Natural killer cell (primary cell): ENCODE results near the gene METTL16. TPM values are rescaled to one million over a fixed set of nuclear protein-coding genes. Genes with fewer than 3 reads are reported as not detected.

Source experiments
- ATAC-seq, 3 donors: fragments of 150-1000 bp in 2 of 3; fragments of 200-7000 bp in 1 of 3; cut with Tn5 transposase; 1 replicate in 1 of 3; 2 replicates in 2 of 3; pipeline ENCODE4 v1.10.0; 2021; ENCODE audit warnings: mild to moderate bottlenecking in 2 of 3, moderate library complexity in 2 of 3
- DNase-seq, 2 donors: peaks; one replicate each; pipeline versions ENCODE4 v3.0.0 to v3.0.0-alpha.2; 2013 to 2021; ENCODE audit warnings: mixed read lengths in 1 of 2
- H3K27ac ChIP-seq: one replicate; pipeline ENCODE4 v1.5.1; 2013; ENCODE audit warnings: mild to moderate bottlenecking, low read length
- H3K27me3 ChIP-seq: one replicate; pipeline ENCODE4 v1.6.1; 2013; ENCODE audit warnings: low read length; ENCODE audit not compliant: control insufficient read depth, insufficient read depth
- H3K36me3 ChIP-seq: one replicate; pipeline ENCODE4 v1.6.1; 2013; ENCODE audit warnings: low read length; ENCODE audit not compliant: control insufficient read depth, insufficient read depth
- H3K4me1 ChIP-seq: one replicate; pipeline ENCODE4 v1.6.1; 2013; ENCODE audit warnings: low read length; ENCODE audit not compliant: control insufficient read depth, insufficient read depth
- H3K4me3 ChIP-seq: one replicate; pipeline ENCODE4 v1.5.1; 2013; ENCODE audit warnings: low read length
- H3K9me3 ChIP-seq: one replicate; pipeline ENCODE4 v1.6.1; 2013; ENCODE audit warnings: low read length; ENCODE audit not compliant: control insufficient read depth, insufficient read depth
- H3K27ac Mint-ChIP-seq, 2 donors: one replicate each; pipeline ENCODE4 v1.8.0; 2022; ENCODE audit warnings: mild to moderate bottlenecking in 2 of 2, mixed read lengths in 2 of 2, moderate library complexity in 1 of 2
- H3K27me3 Mint-ChIP-seq, 2 donors: one replicate each; pipeline ENCODE4 v1.8.0; 2022; ENCODE audit warnings: low read depth in 2 of 2, mixed read lengths in 2 of 2
- H3K36me3 Mint-ChIP-seq: one replicate; pipeline ENCODE4 v1.8.0; 2022; ENCODE audit warnings: mixed read lengths
- H3K4me1 Mint-ChIP-seq, 2 donors: one replicate each; pipeline ENCODE4 v1.8.0; 2022; ENCODE audit warnings: mixed read lengths in 2 of 2
- H3K4me3 Mint-ChIP-seq: one replicate; pipeline ENCODE4 v1.8.0; 2022; ENCODE audit warnings: mild to moderate bottlenecking, moderate library complexity, mixed read lengths
- H3K9me3 Mint-ChIP-seq, 2 donors: one replicate each; pipeline ENCODE4 v1.8.0; 2022; ENCODE audit warnings: mixed read lengths in 2 of 2
- WGBS: methylation state at CpG from one replicate; pipeline ENCODE4 v1.1.7; 2013; ENCODE audit warnings: missing lambda C conversion rate; ENCODE audit not compliant: insufficient coverage; 5-methylcytosine and 5-hydroxymethylcytosine counted together
- intact Hi-C: fragments of 100-400 bp; cut with micrococcal nuclease; formaldehyde crosslinking; loops from one replicate; pipeline ENCODE4 v1.14.2; 2022
- total RNA-seq, 4 donors: library from RNA; stranded (reverse); fragments of 120-200 nt in 1 of 4; gene quantifications; one replicate each; pipeline versions ENCODE4 v1.2.3 to v1.2.4, GENCODE V29; 2013 to 2022
- TF ChIP-seq, protein P1 (sequence below): fragments of 200-600 bp; IDR thresholded peaks from one replicate; pipeline ENCODE4 v1.8.0; 2022; ENCODE audit warnings: antibody characterized with exemption

Gene METTL16
- total RNA-seq, 3 donors from 2014 or later (not counting 1 experiment from before 2014, with no cell fraction given) = 27.9 to 36.9 (median 32.0) TPM

DNA sequence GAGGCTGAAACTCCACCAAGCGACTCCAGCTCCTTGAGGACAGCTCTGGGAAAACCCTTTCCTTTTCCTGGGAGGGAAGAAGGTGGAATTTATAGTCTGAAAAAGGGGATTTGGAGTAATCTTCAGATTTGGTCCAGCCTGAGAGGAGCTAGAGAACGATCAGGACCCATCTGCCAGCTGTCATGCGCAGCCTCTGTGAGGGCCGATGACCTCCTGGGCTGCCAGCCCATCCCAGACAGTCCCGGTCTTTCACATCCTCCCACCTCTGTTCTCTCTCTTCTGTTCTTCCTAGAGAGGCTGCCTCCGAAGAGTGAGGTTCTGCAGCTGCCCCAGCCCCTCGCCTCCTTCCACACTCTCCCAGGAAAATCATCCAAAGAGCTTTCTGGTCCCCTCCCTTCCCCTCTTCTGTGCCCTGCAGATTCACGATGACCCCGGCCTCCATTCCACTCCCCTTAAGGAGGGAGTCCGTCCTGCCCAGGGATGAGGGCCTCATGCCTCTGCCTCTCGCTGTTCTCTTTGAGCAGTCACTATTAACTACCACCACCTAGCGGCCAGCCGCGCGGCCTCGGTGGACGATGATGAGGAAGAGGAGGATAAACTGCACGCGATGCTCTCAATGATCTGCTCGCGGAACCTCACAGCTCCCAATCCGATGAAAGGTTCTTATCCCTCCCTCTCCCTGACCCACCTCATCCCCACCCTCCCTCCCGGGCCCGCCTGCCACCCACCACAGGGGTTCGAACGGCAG is 144.8 kb downstream of the METTL16 start:
- 95% methylated on average over 25 of the region's 26 CpGs for WGBS
- H3K4me1 ChIP-seq = no peaks in the 10 kb centered on the region
- Mint-ChIP-seq H3K4me3 (no peak overlapping the region), H3K27ac (no peak overlapping the region), H3K27me3 (no peaks in the 10 kb centered on the region), H3K4me1 (no peaks in the 10 kb centered on the region), H3K9me3 (no peaks in the 10 kb centered on the region), H3K36me3 (no peaks in the 10 kb centered on the region)
- H3K36me3 ChIP-seq = peaks cover 12% of the 10 kb centered on the region
- H3K9me3 ChIP-seq = no peaks in the 10 kb centered on the region
- H3K4me3 ChIP-seq = no peak overlapping the region
- TF ChIP-seq, protein P1, sequence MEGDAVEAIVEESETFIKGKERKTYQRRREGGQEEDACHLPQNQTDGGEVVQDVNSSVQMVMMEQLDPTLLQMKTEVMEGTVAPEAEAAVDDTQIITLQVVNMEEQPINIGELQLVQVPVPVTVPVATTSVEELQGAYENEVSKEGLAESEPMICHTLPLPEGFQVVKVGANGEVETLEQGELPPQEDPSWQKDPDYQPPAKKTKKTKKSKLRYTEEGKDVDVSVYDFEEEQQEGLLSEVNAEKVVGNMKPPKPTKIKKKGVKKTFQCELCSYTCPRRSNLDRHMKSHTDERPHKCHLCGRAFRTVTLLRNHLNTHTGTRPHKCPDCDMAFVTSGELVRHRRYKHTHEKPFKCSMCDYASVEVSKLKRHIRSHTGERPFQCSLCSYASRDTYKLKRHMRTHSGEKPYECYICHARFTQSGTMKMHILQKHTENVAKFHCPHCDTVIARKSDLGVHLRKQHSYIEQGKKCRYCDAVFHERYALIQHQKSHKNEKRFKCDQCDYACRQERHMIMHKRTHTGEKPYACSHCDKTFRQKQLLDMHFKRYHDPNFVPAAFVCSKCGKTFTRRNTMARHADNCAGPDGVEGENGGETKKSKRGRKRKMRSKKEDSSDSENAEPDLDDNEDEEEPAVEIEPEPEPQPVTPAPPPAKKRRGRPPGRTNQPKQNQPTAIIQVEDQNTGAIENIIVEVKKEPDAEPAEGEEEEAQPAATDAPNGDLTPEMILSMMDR = no peak
- ATAC-seq (no peak), DNase-seq (no peak)
- H3K27me3 ChIP-seq = no peaks in the 10 kb centered on the region
- H3K27ac ChIP-seq = no peak overlapping the region
- intact Hi-C loops = no loop called here

Other genes with a start within 250 kb of the METTL16 start
- 10 to 100 TPM; 41.6 to 49.4 (median 48.2) TPM for gene SMG6, start 208.1 kb downstream of the METTL16 start, total RNA-seq
- 10 to 100 TPM in 1 of 3 donors, 1 to 10 TPM in 2; 6.4 to 11.1 (median 7.9) TPM for gene SRR, start 207.9 kb downstream of the METTL16 start, total RNA-seq
- 10 to 100 TPM; 19.7 to 30.7 (median 29.0) TPM for gene TSR1, start 175.4 kb downstream of the METTL16 start, total RNA-seq
- gene SGSM2, start 174.4 kb downstream of the METTL16 start, total RNA-seq = 10 to 100 TPM; 65.4 to 75.7 (median 73.6) TPM
- gene MNT, start 110.8 kb downstream of the METTL16 start, total RNA-seq = 100 to 1,000 TPM in 1 of 3 donors, 10 to 100 TPM in 2; 72.3 to 108 (median 77.6) TPM
- 100 to 1,000 TPM; 138 to 176 (median 165) TPM for gene PAFAH1B1, start 81.8 kb upstream of the METTL16 start, total RNA-seq
- 10 to 100 TPM; 34.6 to 43.5 (median 42.1) TPM for gene CLUH, start 199.9 kb upstream of the METTL16 start, total RNA-seq
- not detected for gene CCDC92B, start 237.8 kb upstream of the METTL16 start, total RNA-seq